Stimulated activated CD4-positive, alpha-beta T cell treated with anti-CD3 and anti-CD28 coated beads, TNF-alpha, amount 100 ng/mL, for 48 hours (primary cell): Measurements from ENCODE around the gene ARHGAP45.
"Not testable (repeated sequence)": the region's sequence is repeated elsewhere in the genome, so short reads cannot be mapped to it uniquely, and the experiment has no call there.

Experiments used
- DNase-seq, 3 donors: peaks; one replicate each; pipeline ENCODE4 v3.0.0-alpha.2; 2020; ENCODE audit warnings: low read depth in 3 of 3

ARHGAP45 gene

DNA sequence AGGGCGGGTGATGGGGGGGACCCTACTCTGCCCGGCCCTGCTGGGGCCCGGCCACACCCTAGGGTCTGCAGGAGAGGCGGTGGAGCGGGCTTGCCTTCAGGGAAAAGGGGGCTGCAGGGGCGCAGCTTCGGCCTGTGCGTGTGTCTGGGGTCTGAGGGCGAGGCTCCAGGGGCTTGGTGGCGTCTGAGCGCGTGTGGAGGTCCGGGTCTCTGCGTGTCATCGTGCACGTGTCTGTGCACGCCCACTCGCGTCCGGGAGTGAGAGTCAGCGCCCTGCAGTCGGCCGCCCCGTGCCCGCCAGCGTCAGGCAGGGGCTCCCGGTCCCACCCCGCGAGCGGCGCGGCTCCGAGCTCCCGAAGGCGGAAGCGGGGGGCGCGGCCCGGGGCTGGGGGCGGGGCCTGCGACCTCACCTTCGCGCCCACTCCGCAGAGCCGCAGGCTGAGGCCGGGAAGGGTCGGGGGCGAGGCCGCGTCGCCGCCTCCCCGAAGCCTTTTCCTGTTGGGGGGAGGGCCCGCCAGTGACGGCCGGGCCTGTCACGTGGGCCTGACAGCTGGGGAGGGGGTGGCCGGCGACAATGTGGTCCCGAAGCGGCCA is at the start of gene ARHGAP45:
ARHGAP45 (plus strand) TSS at position 420 of the 593 bp plus-strand sequence. CDS start 239 bp downstream, outside the sequence.
- peak in 2 of 3 donors; percentile 68 to 80 for DNase-seq

- DNase-seq = no peak
These were observed 49.1 kb upstream of the ARHGAP45 start for GRCh38 chr19:1017906-1018305.

DNA sequence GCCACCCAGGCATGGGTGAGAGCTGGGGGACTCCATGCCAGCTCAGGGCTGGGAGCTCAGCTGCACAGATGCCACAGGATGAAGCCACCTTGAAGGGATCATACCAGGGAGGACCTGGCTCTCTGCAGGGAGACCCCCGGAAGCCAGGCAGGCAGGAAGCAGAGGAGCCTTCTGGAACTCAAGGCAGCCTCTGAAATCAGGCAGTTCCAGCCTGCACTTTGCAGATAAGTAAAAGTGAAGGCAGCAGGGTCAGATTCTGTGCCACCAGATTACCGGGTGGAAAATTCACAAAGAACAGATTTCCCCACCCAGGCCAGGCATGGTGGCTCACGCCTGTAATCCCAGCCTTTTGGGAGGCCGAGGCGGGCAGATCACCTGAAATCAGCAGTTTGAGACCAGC is 48.6 kb upstream of the ARHGAP45 start:
- DNase-seq = no peak

DNA sequence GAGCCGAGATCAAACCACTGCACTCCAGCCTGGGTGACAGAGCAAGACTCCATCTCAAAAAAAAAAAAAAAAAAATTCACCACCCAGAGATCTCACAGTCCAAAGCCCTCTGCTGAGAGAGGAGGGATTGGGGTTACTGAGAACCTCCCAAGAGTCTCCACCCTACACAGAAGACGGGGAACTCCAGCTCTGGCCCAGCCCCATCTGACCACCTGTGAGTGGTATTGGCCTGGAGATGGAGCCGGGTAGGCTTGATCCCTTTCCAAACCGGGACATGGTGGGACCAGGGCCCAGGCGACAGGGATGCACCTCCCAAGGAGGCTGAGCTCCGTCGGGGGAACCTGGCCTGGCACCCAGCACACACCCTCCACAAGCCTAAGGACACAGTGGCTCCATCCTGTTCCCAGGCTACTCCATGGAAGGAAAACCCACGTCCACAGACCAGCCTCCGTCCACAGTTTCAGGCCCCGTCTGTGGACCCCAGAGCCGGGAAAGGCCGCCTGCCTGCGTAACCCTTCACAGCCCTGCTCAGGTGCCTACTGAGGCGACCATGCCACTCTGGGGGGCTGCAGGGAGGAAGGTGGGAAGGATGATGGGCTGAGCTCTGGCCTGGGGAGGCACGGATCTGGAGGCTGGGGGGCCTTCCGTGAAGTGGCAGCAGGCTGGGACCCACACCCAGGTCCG is 47.9 kb upstream of the ARHGAP45 start:
- DNase-seq = no peak

GRCh38 chr19:1019616-1019961 is 47.4 kb upstream of the ARHGAP45 start:
- DNase-seq = no peak

DNA sequence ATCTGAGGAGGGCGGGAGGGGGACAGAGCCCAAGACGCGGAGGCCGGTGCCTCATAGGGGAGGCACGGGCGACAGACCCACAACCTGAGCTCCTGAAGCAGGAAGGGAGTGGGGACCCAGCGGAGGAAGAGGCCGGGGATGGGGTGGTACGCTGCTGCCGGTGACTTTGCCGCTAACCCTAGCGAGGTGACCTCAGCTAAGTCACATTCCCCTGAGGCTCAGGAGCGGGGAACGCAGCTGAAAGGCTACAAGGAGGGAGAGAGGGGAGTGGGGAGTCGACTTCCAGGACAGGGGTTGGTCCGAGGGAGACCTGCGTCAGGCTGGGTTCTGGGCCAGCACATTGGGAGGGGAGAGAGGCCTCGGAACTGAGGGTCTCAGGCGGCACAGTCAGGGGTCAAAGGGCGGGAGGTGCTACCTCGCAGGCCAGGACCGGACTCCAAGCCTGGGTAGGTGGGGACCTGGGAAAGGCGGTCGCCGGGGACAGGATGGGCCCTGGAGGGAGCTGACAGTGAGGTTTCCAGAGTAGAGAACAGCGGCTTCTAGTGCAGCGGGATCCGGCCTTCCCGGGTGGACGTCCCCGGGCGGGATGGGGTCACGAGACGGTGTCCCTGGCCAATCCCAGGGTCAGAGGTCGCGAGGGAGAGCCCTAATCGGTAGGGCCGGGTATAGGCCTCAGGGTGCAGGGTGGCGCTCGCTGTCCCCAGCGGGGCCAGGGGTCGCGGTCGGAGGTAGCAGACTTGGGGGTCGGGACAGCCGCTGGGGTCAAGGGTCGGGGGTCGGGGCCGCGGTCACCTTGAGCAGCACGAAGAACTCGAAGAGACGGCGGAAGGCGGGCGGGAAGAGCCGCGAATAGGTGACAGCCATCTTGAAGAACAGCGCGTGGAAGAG is 46.7 kb upstream of the ARHGAP45 start:
- DNase-seq = no peak

DNA sequence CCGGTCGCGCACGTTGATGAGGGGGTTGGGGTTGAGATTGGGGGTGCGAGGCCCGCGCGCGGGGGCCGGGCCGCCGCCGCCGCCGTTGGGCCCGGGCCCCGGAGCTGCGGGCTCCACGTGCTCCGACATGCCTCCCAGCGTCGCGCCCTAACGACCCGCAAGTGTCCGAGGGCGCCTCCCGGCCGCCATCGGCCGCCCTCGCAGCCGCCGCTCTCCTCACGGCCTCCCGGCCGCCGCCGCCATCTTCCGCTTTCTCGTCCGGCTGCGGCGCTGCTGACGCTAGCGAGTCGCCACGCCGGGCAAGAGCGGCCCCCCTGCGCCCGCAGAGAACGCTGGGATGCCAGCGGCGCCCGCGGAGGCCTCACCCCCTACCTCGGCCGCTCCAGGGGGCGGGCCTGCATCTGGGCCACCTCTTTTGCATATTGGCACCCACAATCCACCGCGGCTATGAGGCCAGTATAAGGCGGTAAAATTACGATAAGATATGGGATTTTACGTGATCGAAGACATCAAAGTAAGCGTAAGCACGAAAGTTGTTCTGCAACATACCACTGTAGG is 46.0 kb upstream of the ARHGAP45 start, which contains the start of gene TMEM259:
TMEM259 (minus strand) TSS at position 256 of the 558 bp plus-strand sequence; CDS start at position 129, 127 bp downstream.
- DNase-seq = peak; percentile 94 to 97 (median 95)

- not testable (repeated sequence) for DNase-seq
These were observed 43.1 kb upstream of the ARHGAP45 start for GRCh38 chr19:1023883-1024188.

GRCh38 chr19:1025080-1025479 is 41.9 kb upstream of the ARHGAP45 start:
- not testable (repeated sequence) for DNase-seq

- DNase-seq = peak in 1 of 3 donors; percentile 71
These were observed 40.8 kb upstream of the ARHGAP45 start, which contains the start of gene CNN2 for GRCh38 chr19:1025960-1026782. CNN2 (plus strand) TSS chr19:1026608; CDS start chr19:1026662, 54 bp downstream.

DNA sequence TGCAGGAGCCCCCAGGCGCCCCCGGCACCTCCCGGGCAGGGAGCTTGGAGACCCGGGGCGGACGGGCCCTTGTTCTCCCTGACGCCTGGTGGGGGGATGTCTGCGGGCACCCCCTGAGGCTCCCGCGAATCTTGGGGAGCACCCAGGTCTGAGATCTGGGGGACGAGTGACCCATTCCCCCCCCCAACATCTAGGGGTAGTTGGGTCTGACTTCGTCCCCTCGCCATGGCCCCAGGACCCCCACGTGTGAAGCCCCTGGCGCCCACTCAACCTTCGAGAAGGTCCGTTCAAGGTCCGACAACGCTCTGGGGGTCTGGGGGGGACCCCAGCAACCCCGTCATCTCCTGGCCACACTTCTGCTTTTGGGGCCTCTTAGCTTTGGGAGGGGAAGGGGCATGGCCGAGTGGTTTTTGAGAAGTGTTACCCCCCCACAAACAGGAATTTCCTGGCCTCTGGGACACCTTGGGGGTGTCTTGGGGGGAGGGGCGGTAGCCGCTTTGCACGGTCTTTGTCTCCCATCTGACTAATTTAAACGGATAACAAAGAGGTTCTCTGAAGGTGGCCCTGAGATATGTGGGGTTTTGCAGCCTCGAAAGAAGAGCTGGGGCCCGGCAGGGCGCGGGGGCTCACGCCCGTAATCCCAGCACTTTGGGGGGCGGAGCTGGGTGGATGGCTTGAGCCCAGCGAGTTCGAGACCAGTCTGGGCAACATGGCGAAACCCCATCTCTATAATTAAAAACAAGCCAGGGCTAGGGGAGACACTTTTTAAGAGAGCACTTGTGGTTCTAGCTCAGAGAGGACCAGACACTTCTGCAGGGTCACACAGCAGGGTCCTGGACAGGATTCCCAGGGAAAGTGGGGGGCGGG is 40.0 kb upstream of the ARHGAP45 start:
- no peak for DNase-seq

DNA sequence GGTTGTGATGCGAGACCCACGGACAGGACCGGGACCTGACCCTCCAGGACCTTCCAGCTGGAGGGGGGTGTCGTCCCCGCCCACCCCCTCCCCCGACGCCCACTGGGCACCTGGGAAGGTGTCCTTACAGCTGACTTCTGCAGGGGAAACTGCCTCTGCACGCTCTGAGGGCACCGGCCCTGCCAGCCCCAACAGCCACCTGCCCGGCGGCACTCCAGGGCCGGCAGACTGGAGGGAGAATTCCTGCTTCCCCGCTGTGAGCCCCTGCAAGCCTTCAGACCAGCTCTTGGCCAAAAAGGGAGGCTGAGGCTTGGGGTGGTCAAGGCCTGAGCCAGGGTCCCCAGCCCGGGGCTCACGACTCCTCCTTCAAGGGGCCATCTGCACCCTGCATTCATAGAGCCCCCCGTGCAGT is 39.3 kb upstream of the ARHGAP45 start:
- DNase-seq = no peak

DNA sequence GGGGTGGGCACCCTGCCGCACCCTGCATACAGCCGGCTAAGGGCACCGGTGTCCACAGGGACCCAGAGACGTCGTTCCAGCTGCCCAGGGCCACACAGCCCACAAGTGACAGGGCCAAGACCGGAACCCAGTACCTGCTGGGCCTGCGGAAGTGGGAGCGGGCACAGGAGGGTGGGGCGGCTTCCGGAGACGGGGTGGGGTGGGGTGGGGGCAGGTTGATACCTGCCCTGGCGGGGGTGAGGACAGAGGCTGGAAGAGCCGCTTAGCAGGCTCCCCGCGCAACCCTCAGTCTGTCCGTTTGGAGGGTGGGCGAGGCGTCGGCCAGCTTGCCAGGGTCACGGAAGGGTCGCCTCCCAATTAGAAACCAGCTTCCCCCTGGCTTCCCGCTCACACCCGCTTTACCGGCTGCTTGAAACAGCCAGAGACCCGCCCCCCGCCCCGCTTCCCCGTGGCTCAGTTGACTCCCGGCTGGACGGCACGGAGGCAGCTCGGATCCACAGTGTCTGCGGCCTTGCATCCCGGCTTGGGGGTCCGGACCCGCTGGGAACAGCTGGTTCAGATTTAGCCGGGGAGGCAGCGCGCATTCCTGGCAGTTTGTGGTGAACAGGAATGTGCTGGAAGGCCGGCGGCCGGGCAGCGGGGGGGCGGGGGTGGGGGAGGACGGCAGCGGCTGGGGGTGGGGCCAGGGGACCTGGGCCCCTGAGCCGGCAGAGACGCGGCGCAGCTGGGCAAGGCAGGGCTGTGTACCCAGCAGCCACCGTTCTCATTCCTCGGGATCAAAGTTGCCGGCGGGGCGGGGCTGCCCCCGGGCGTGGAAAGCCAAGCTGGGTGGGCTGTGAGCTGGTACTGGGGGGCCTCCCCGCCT is 38.7 kb upstream of the ARHGAP45 start:
- peak in 1 of 3 donors; percentile 61 for DNase-seq

DNA sequence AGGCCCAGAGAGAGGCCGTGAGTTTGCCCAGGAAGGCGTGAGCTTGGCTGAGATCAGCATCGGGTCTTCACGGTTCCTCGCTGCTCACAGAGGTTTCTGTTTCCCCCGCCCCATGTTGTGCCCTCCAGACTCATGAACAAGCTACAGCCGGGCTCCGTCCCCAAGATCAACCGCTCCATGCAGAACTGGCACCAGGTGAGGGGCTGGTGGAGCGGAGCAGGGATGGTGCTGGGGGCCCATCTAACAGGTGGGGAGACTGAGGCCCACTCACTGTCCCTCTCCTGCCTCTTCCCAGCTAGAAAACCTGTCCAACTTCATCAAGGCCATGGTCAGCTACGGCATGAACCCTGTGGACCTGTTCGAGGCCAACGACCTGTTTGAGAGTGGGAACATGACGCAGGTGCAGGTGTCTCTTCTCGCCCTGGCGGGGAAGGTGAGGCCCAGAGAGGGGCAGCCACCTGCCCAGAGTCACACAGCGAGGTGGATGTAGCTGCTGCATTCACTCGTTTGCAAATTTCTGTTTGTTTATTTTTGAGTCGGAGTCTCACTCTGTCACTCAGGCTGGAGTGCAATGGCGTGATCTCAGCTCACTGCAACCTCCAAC is 34.6 kb upstream of the ARHGAP45 start:
- no peak for DNase-seq

- no peak for DNase-seq
These were observed 30.9 kb upstream of the ARHGAP45 start for GRCh38 chr19:1035998-1036621.

DNA sequence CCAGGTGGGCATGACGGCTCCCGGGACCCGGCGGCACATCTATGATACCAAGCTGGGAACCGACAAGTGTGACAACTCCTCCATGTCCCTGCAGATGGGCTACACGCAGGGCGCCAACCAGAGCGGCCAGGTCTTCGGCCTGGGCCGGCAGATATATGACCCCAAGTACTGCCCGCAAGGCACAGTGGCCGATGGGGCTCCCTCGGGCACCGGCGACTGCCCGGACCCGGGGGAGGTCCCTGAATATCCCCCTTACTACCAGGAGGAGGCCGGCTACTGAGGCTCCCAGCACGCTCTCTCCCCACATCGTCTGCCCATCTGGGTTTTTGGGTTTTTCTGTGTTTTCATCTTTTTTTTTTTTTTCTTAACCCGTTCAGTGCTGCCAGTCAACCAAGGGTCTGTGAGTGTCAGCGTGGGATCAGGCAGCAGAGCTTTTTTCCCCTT is 29.3 kb upstream of the ARHGAP45 start:
- no peak for DNase-seq

- no peak for DNase-seq
These were observed 27.9 kb upstream of the ARHGAP45 start for GRCh38 chr19:1038978-1039645.
